Stimulated activated CD8-positive, alpha-beta memory T cell treated with anti-CD3 and anti-CD28 coated beads, Interleukin-7, amount 100 ng/mL, for 24 hours (primary cell): Measurements from ENCODE around the gene N4BP3.
A peak's percentile ranks its signal among the peaks of the same experiment; 100 is the strongest.

Experiments used
- DNase-seq: peaks from one replicate; pipeline ENCODE4 v3.0.0-alpha.2; 2020; ENCODE audit warnings: low read depth

N4BP3 gene

GRCh38 chr5:178150977-178151734, 37.8 kb downstream of the N4BP3 start:
- no peak for DNase-seq

- no peak for DNase-seq
These were observed 39.4 kb downstream of the N4BP3 start for GRCh38 chr5:178152491-178153444.

DNA sequence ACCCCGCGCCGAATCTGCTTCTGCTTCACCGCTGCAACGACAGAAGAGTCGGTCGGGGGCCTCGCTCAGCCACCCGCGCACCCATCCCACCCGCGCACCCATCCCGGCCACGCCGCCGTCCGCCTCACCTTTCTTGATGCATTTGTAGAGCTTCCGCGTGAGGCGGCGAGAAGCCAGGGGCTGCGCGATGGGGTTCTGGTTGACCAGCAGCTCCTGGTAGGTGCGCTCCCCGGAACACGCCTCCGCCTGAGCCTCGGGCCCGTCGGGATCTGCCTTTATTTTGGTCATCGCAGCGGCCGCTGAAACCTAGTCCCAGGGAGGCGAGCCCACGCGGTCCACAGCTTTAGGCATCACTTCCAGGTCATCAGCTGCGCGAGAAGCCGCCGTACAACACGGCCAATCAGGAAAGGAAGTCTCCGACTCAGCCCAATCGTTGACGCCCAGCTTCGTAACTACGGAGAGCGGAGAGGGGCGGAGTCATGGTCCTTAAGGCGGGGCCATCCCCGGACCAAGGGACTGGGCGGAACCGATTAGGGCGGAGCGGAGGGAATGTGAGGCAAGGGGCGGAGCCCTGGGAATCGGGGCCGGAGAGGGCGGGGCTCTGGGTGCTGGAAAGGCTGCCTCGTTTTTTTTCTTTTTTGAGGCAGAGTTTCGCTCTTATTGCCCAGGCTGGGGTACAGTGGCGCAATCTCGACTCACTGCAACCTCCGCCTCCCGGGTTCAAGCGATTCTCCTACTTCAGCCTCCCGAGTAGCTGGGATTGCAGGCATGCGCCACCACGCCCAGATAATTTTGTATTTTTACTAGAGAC, 40.4 kb downstream of the N4BP3 start, which contains the start of gene NHP2:
Gene NHP2, minus strand, starts transcription at position 356 of the 811 bp plus-strand sequence. Its CDS starts 68 bp downstream, at position 288.
- DNase-seq: peak; percentile 96

DNA sequence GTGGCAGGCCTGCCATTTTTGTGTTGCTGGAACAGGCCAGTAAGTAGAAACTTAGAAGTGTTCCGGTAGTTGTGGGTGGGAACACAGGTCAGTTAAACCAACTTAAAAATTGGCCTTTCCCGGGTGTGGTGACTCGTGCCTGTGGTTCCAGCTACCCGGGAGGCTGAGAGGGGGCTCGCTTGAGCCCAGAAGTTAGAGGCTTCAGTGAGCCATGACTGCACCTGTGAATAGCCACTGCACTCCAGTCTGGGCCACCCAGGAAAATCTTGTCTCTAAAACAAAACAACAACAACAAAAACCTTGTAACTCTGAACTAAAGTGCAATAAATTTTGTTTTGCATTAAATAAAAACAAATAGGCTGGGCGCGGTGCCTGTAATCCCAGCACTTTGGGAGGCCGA, 41.7 kb downstream of the N4BP3 start:
- DNase-seq: no peak

DNA sequence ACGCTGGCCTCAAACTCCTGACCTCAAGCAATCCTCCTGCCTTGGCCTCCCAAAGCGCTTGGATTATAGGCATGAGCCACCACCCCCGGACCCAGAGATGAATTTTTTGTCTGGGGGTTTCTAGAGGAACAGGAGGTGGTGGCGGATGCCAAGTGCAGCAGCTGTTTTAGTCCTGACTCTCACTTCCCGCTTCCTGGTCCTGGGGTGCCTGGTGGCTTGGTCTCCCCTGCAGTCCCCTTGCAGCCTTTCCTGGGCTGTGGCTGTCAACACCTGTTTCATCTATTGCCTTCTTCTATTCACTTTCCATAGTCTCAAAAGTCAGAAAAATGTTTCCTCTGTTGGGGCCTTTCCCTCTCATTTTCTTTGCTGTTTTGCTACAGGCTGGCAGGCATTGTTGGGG, 46.8 kb downstream of the N4BP3 start:
- no peak for DNase-seq

DNA sequence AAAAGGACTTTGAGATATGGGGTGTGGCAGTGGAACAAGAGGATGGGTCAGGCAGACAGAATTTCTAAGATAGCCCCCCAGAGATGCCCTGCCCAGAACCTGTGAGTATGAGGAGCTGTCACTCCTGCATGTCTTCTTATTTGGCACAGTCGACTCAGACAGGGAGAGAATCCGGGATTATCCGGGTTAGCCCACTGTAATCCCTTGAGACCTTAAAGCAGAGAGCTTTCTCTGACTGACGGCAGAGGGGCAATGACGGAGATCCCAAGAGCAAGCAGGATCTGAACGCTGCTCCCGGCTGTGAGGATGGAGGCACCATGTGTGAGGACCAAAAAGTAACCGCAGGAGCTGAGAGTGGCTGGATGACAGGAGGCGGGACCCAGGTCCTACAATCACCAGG, 49.1 kb downstream of the N4BP3 start:
- DNase-seq: no peak

DNA sequence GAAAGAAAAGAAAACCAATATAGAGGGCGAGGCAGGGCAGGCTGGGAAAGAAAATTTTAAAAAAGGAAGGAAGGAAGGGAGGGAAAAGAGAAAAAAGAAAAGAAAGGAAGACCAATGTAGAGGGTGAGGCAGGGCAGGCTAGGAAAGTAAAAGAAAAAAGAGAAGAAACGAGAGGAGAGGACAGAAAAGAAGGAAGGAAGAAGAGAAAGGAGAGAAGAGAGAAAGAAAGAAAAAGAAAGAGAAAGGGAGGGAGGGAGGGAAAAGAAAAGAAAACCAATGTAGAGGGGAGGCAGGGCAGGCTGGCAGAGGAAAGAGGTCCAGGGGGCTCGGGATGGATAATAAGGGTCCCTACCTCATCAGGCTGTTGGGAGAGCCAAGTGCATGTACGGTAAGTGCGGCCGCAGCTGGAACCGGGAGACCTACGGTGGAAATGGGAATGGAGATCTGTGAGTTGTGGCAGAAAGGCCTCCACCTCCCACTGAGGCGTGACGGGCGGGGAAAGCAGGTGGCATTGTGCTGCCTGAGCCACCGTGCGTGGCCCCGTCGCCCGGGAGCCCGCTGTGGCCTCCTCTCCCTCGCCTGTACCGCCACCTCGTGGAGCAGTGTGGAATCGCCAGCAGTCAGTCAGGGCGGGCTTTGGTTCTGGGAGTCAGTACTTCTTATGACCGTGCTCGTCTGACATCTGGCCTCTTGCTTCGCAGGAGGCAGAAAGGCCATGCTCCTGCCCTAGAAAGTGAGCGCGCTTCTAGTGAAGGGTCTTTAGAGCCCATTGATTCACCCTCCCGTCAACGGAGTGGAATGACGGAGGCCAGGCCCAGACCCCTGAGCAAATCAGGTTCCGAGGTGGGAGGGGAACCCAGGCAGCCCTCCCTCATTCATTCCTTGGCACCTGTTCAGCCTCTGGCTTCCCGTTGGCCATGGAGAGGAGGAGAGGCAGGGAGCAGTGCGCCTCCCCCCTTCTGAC, 50.7 kb downstream of the N4BP3 start:
- DNase-seq: peak; percentile 88

- DNase-seq: no peak
These were observed 52.2 kb downstream of the N4BP3 start for GRCh38 chr5:178165581-178165980.

GRCh38 chr5:178170455-178170854, 57.1 kb downstream of the N4BP3 start:
- no peak for DNase-seq

DNA sequence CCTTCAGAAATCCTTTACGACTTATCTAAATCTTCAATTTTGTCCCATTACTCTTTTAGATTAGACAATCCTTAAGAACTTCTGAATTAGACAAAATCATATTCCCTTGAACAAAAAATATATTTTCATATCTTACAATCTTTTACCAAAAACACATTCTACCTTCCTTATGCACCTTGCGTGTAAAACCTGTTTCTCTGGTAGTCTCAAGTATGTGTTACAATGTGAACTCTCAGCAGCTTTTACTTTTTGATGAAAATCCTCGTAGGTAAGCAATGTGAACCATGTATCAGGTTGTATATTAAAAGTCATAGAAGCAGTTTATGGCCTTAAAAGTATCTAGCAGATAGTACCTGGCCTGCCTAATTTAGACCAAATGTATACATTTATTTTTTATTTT, 61.1 kb downstream of the N4BP3 start:
- DNase-seq: no peak
